Measurements from ENCODE around the gene SLC7A1.

GRCh38 chr13:29594303-29594709, 1.2 kb downstream of the SLC7A1 start:
- TF ChIP-seq CTCF (conservative IDR thresholded peaks at IDR 0.05) = no peak
- TF ChIP-seq EZH2 (IDR thresholded peaks at IDR 0.05; ENCODE audit: low read depth) = no peak
